Adipocyte (in vitro differentiated cells): ENCODE data around the gene VMP1.
A peak's percentile ranks its signal among the peaks of the same experiment; 100 is the strongest.
"Not testable (repeated sequence)": the region's sequence is repeated elsewhere in the genome, so short reads cannot be mapped to it uniquely, and the experiment has no call there.

ENCODE experiments used
- DNase-seq: peaks from one replicate; pipeline ENCODE4 v3.0.0-alpha.2; 2015; ENCODE audit warnings: low read depth
- H3K27me3 ChIP-seq: replicated peaks from 2 replicates; pipeline ENCODE4 v1.7.0; 2013; ENCODE audit warnings: mild to moderate bottlenecking, low read length, moderate library complexity; ENCODE audit not compliant: control insufficient read depth, insufficient read depth
- H3K36me3 ChIP-seq: 2 replicates; pipeline ENCODE4 v1.7.0; 2013; ENCODE audit warnings: low read length, mild to moderate bottlenecking, moderate library complexity; ENCODE audit not compliant: control insufficient read depth, insufficient read depth, severe bottlenecking
- H3K4me1 ChIP-seq: 2 replicates; pipeline ENCODE4 v1.7.0; 2013; ENCODE audit warnings: mild to moderate bottlenecking, low read length, moderate library complexity; ENCODE audit not compliant: control insufficient read depth, insufficient read depth
- H3K4me3 ChIP-seq: 2 replicates; pipeline ENCODE4 v1.7.0; 2013; ENCODE audit warnings: mild to moderate bottlenecking, low read length, moderate library complexity
- H3K9ac ChIP-seq: 2 replicates; pipeline ENCODE4 v1.7.0; 2013; ENCODE audit warnings: mild to moderate bottlenecking, low read length, moderate library complexity
- H3K9me3 ChIP-seq: 2 replicates; pipeline ENCODE4 v1.7.0; 2013; ENCODE audit warnings: mild to moderate bottlenecking, low read length, moderate library complexity; ENCODE audit not compliant: control insufficient read depth

The VMP1 gene

GRCh38 chr17:59810894-59811153 lies 103.4 kb downstream of the VMP1 start:
- peak; percentile 42 for DNase-seq
- peaks cover 11% of the 10 kb centered on the region for H3K36me3 ChIP-seq
- H3K9ac ChIP-seq: peak overlapping the region; percentile 58
- H3K4me1 ChIP-seq: peaks cover 49% of the 10 kb centered on the region
- no peak overlapping the region for H3K4me3 ChIP-seq
- H3K27me3 ChIP-seq: no peaks in the 10 kb centered on the region
- no peaks in the 10 kb centered on the region for H3K9me3 ChIP-seq

GRCh38 chr17:59811209-59811608 lies 103.8 kb downstream of the VMP1 start:
- Histone ChIP-seq H3K36me3 (peaks cover 11% of the 10 kb centered on the region), H3K27me3 (no peaks in the 10 kb centered on the region), H3K9me3 (no peaks in the 10 kb centered on the region), H3K4me3 (no peak overlapping the region), H3K4me1 (peaks cover 51% of the 10 kb centered on the region), H3K9ac (peak overlapping the region; percentile 58)
- DNase-seq: no peak

GRCh38 chr17:59812139-59812538 lies 104.7 kb downstream of the VMP1 start:
- Histone ChIP-seq H3K4me1 (peaks cover 56% of the 10 kb centered on the region), H3K4me3 (no peak overlapping the region), H3K9ac (no peak overlapping the region)

GRCh38 chr17:59814276-59814675 lies 106.8 kb downstream of the VMP1 start:
- Histone ChIP-seq H3K4me1 (peaks cover 42% of the 10 kb centered on the region), H3K9ac (peak overlapping the region; percentile 83), H3K9me3 (no peaks in the 10 kb centered on the region), H3K27me3 (no peaks in the 10 kb centered on the region), H3K4me3 (no peak overlapping the region), H3K36me3 (peaks cover 11% of the 10 kb centered on the region)
- no peak for DNase-seq

More at GRCh38 chr17:59812139-59812538, 104.7 kb downstream of the VMP1 start:
- no peaks in the 10 kb centered on the region for H3K9me3 ChIP-seq
- H3K27me3 ChIP-seq: no peaks in the 10 kb centered on the region
- DNase-seq: no peak
- peaks cover 11% of the 10 kb centered on the region for H3K36me3 ChIP-seq

GRCh38 chr17:59814685-59815084 lies 107.2 kb downstream of the VMP1 start:
- H3K4me3 ChIP-seq: no peak overlapping the region
- peak overlapping the region; percentile 83 for H3K9ac ChIP-seq
- DNase-seq: no peak
- H3K27me3 ChIP-seq: no peaks in the 10 kb centered on the region
- no peaks in the 10 kb centered on the region for H3K9me3 ChIP-seq
- H3K4me1 ChIP-seq: peaks cover 42% of the 10 kb centered on the region
- H3K36me3 ChIP-seq: peaks cover 13% of the 10 kb centered on the region

GRCh38 chr17:59815965-59816364 lies 108.5 kb downstream of the VMP1 start:
- Histone ChIP-seq H3K36me3 (peaks cover 24% of the 10 kb centered on the region), H3K27me3 (no peaks in the 10 kb centered on the region), H3K9me3 (no peaks in the 10 kb centered on the region), H3K4me1 (peaks cover 30% of the 10 kb centered on the region), H3K4me3 (peak overlapping the region; percentile 10), H3K9ac (peak overlapping the region; percentile 83)
- peak; percentile 81 for DNase-seq

- H3K4me1 ChIP-seq: peaks cover 61% of the 10 kb centered on the region
- peak overlapping the region; percentile 58 for H3K4me3 ChIP-seq
- no peaks in the 10 kb centered on the region for H3K27me3 ChIP-seq
- H3K9ac ChIP-seq: peak overlapping the region; percentile 87
- peak; percentile 85 for DNase-seq
- H3K9me3 ChIP-seq: no peaks in the 10 kb centered on the region
- H3K36me3 ChIP-seq: peaks cover 10% of the 10 kb centered on the region
These were observed 118.3 kb downstream of the VMP1 start for GRCh38 chr17:59825533-59826322.

GRCh38 chr17:59826706-59827453 lies 119.4 kb downstream of the VMP1 start:
- H3K36me3 ChIP-seq: peaks cover 9% of the 10 kb centered on the region
- peak overlapping the region; percentile 89 for H3K9ac ChIP-seq
- H3K4me1 ChIP-seq: peaks cover 73% of the 10 kb centered on the region
- H3K9me3 ChIP-seq: no peaks in the 10 kb centered on the region
- H3K27me3 ChIP-seq: no peaks in the 10 kb centered on the region
- H3K4me3 ChIP-seq: no peak overlapping the region
- no peak for DNase-seq

GRCh38 chr17:59827721-59828477 lies 120.4 kb downstream of the VMP1 start:
- Histone ChIP-seq H3K9me3 (no peaks in the 10 kb centered on the region), H3K4me3 (no peak overlapping the region), H3K27me3 (no peaks in the 10 kb centered on the region), H3K9ac (peak overlapping the region; percentile 89), H3K4me1 (peaks cover 77% of the 10 kb centered on the region), H3K36me3 (peaks cover 2% of the 10 kb centered on the region)
- DNase-seq: no peak

GRCh38 chr17:59828478-59828760 lies 121.0 kb downstream of the VMP1 start:
- Histone ChIP-seq H3K4me1 (peaks cover 77% of the 10 kb centered on the region), H3K27me3 (no peaks in the 10 kb centered on the region), H3K4me3 (peak overlapping the region; percentile 76), H3K9ac (peak overlapping the region; percentile 89), H3K9me3 (no peaks in the 10 kb centered on the region), H3K36me3 (no peaks in the 10 kb centered on the region)
- no peak for DNase-seq

GRCh38 chr17:59828819-59829216 lies 121.4 kb downstream of the VMP1 start:
- not testable (repeated sequence) for H3K36me3 ChIP-seq, H3K9me3 ChIP-seq, H3K27me3 ChIP-seq, DNase-seq
- peak overlapping the region; percentile 89 for H3K9ac ChIP-seq
- peak overlapping the region; percentile 76 for H3K4me3 ChIP-seq
- peaks cover 77% of the 10 kb centered on the region for H3K4me1 ChIP-seq
